Fibroblast of the aortic adventitia (primary cell): ENCODE measurements around the gene IFI27L2. TPM values are rescaled to one million over a fixed set of nuclear protein-coding genes. Genes with fewer than 3 reads are reported as not detected.
A peak's percentile ranks its signal among the peaks of the same experiment; 100 is the strongest.

Experiments used
- DNase-seq: peaks from one replicate; pipeline ENCODE4 v3.0.0-alpha.2; 2010; ENCODE audit warnings: low read depth
- H3K4me3 ChIP-seq: 2 replicates; pipeline ENCODE4 v1.5.1; 2011; ENCODE audit warnings: low read depth, mild to moderate bottlenecking, control low read depth, low read length, moderate library complexity
- CTCF ChIP-seq: IDR thresholded peaks from 2 replicates; pipeline ENCODE4 v1.5.1; 2011; ENCODE audit warnings: mild to moderate bottlenecking, low read length, control low read depth, inconsistent platforms; ENCODE audit not compliant: insufficient read depth
- total RNA-seq: library from RNA; depleted of rRNA; stranded (reverse); fragments of >200 nt; gene quantifications from 2 replicates; pipeline ENCODE4 v1.2.3, GENCODE V29; 2012; ENCODE audit warnings: low replicate concordance

Gene IFI27L2
- total RNA-seq, 1 donor: 107 TPM

- no peak for TF ChIP-seq CTCF
- peak; percentile 71 for DNase-seq
- H3K4me3 ChIP-seq: peak within 1 kb of the TSS; percentile 64
Observed at GRCh38 chr14:94173885-94174603, 44.6 kb upstream of the IFI27L2 start, which contains the start of gene PPP4R4. Gene PPP4R4 (plus strand): TSS chr14:94174322. CDS start chr14:94174466, 144 bp downstream.

- TF ChIP-seq CTCF: no peak
- no peak for DNase-seq
- H3K4me3 ChIP-seq: peak overlapping the region; percentile 64
Observed at GRCh38 chr14:94173471-94173884, 44.1 kb upstream of the IFI27L2 start.

- no peak for DNase-seq
- TF ChIP-seq CTCF: no peak
- H3K4me3 ChIP-seq: no peak overlapping the region
Observed at GRCh38 chr14:94172545-94172944, 43.1 kb upstream of the IFI27L2 start.

GRCh38 chr14:94171208-94171607 is 41.8 kb upstream of the IFI27L2 start:
- TF ChIP-seq CTCF: no peak
- peak; percentile 27 for DNase-seq

GRCh38 chr14:94170136-94170535 is 40.7 kb upstream of the IFI27L2 start:
- no peak overlapping the region for H3K4me3 ChIP-seq
- DNase-seq: no peak
- TF ChIP-seq CTCF: no peak

More at GRCh38 chr14:94171208-94171607, 41.8 kb upstream of the IFI27L2 start:
- H3K4me3 ChIP-seq: no peak overlapping the region

- TF ChIP-seq CTCF: no peak
- no peak for DNase-seq
- H3K4me3 ChIP-seq: no peak overlapping the region
Observed at GRCh38 chr14:94165744-94166143, 36.3 kb upstream of the IFI27L2 start.
